MCF 10A (cell line): Measurements from ENCODE around the gene ARHGAP28. TPM values are rescaled to one million over a fixed set of nuclear protein-coding genes. Genes with fewer than 3 reads are reported as not detected.

ENCODE experiments used
- BruUV-seq: library from RNA; stranded (reverse); fragments of 400-500 nt; replicated peaks from 2 replicates; lab custom pipeline; 2021; lab: Mats Ljungman, UMichigan
- CTCF ChIA-PET: fragments of 300-600 bp; sonication (Branson Sonifier 250); formaldehyde crosslinking; extraction: SDS; loops from one replicate; lab custom pipeline; 2021; ENCODE audit warnings: antibody characterized with exemption, inconsistent platforms; lab: Yijun Ruan, JAX
- POLR2A ChIA-PET: fragments of 300-600, 350-650 bp; sonication (Branson Sonifier 250); formaldehyde crosslinking; extraction: SDS; loops from one replicate; lab custom pipeline; 2020; ENCODE audit warnings: antibody characterized with exemption, inconsistent platforms; lab: Yijun Ruan, JAX
- DNase-seq: peaks from one replicate; pipeline ENCODE4 v3.0.0-alpha.2; 2018; ENCODE audit not compliant: unreplicated experiment
- H3K27ac Mint-ChIP-seq: one replicate; pipeline ENCODE4 v1.8.0; 2022; ENCODE audit warnings: mild to moderate bottlenecking, low read depth, mixed read lengths; ENCODE audit not compliant: unreplicated experiment
- H3K27me3 Mint-ChIP-seq: one replicate; pipeline ENCODE4 v1.8.0; 2022; ENCODE audit warnings: mixed read lengths; ENCODE audit not compliant: insufficient read depth, unreplicated experiment
- H3K36me3 Mint-ChIP-seq: one replicate; pipeline ENCODE4 v1.8.0; 2022; ENCODE audit warnings: mild to moderate bottlenecking, moderate library complexity, mixed read lengths; ENCODE audit not compliant: insufficient read depth, unreplicated experiment
- H3K4me1 Mint-ChIP-seq: one replicate; pipeline ENCODE4 v1.8.0; 2022; ENCODE audit warnings: mixed read lengths; ENCODE audit not compliant: insufficient read depth, unreplicated experiment
- H3K4me3 Mint-ChIP-seq: one replicate; pipeline ENCODE4 v1.8.0; 2022; ENCODE audit warnings: mild to moderate bottlenecking, moderate library complexity, mixed read lengths; ENCODE audit not compliant: unreplicated experiment
- H3K9me3 Mint-ChIP-seq: one replicate; pipeline ENCODE4 v1.8.0; 2022; ENCODE audit warnings: mixed read lengths; ENCODE audit not compliant: unreplicated experiment
- intact Hi-C: fragments of 100-400 bp; cut with micrococcal nuclease; formaldehyde crosslinking; loops from 2 replicates; pipeline ENCODE4 v1.14.1; 2022
- total RNA-seq: library from RNA; stranded (reverse); gene quantifications from 2 replicates; pipeline ENCODE4 v1.2.3, GENCODE V29; 2022
- TF ChIP-seq, protein P1 (sequence below): fragments of 200-600 bp; IDR thresholded peaks from one replicate; pipeline ENCODE4 v1.8.0; 2022; ENCODE audit warnings: antibody characterized with exemption, mild to moderate bottlenecking; ENCODE audit not compliant: unreplicated experiment

The ARHGAP28 gene
- total RNA-seq, 1 experiment from 2014 or later, result 3.0 TPM

DNA sequence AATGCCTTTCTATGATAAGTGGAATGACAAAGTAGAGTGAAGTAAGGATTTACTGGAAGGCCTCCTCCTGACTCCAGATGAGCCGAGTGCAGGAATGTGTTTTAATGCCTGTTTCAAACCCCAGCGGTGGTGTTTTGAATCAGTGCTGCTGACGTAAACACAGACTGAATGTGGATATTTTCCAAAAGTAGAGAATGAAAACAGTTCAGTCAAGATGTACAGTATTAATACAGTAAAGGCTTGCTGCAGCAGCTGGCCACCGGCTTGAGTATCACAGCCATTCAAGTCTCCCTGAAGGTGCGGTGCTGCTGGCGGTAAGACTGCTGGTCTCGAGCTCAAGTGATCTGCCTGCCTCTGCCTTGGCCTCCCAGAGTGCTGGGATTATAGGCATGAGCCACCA lies 46.7 kb downstream of the ARHGAP28 start:
- H3K27ac Mint-ChIP-seq, result no peak overlapping the region
- DNase-seq, result no peak
- H3K9me3 Mint-ChIP-seq, result no peaks in the 10 kb centered on the region
- no peak overlapping the region for H3K4me3 Mint-ChIP-seq
- H3K36me3 Mint-ChIP-seq, result no peaks in the 10 kb centered on the region
- H3K4me1 Mint-ChIP-seq, result no peaks in the 10 kb centered on the region
- H3K27me3 Mint-ChIP-seq, result no peaks in the 10 kb centered on the region
- BruUV-seq, result no TSS peak
- POLR2A ChIA-PET, result no interaction called here
- TF ChIP-seq, protein P1, sequence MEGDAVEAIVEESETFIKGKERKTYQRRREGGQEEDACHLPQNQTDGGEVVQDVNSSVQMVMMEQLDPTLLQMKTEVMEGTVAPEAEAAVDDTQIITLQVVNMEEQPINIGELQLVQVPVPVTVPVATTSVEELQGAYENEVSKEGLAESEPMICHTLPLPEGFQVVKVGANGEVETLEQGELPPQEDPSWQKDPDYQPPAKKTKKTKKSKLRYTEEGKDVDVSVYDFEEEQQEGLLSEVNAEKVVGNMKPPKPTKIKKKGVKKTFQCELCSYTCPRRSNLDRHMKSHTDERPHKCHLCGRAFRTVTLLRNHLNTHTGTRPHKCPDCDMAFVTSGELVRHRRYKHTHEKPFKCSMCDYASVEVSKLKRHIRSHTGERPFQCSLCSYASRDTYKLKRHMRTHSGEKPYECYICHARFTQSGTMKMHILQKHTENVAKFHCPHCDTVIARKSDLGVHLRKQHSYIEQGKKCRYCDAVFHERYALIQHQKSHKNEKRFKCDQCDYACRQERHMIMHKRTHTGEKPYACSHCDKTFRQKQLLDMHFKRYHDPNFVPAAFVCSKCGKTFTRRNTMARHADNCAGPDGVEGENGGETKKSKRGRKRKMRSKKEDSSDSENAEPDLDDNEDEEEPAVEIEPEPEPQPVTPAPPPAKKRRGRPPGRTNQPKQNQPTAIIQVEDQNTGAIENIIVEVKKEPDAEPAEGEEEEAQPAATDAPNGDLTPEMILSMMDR, result no peak
- intact Hi-C loops, result no loop called here
- CTCF ChIA-PET, result no interaction called here

DNA sequence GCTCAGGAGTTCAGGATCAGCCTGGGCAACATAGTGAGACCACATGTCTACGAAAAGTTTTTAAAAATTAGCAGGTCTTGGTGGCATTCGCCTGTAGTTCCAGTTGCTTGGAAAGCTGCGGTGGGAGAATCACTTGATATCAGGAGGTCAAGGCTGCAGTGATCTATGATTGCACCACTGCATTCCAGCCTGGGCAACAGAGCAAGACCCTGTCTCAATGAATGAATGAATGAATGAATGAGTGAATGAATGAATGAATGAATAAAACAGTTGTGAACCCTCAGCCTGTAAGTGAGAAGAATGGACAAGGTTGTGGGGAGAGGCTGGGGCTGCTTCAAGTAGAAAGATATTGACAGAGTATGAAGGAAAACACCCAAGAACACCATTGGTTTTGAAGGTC lies 48.0 kb downstream of the ARHGAP28 start:
- BruUV-seq, result no TSS peak
- H3K4me3 Mint-ChIP-seq, result no peak overlapping the region
- H3K27ac Mint-ChIP-seq, result no peak overlapping the region
- ChIA-PET POLR2A (no interaction called here), CTCF (no interaction called here)
- TF ChIP-seq, protein P1, result no peak
- peaks cover 8% of the 10 kb centered on the region for H3K4me1 Mint-ChIP-seq
- H3K36me3 Mint-ChIP-seq, result no peaks in the 10 kb centered on the region
- no peak for DNase-seq
- intact Hi-C loops, result no loop called here
- H3K9me3 Mint-ChIP-seq, result no peaks in the 10 kb centered on the region
- no peaks in the 10 kb centered on the region for H3K27me3 Mint-ChIP-seq

DNA sequence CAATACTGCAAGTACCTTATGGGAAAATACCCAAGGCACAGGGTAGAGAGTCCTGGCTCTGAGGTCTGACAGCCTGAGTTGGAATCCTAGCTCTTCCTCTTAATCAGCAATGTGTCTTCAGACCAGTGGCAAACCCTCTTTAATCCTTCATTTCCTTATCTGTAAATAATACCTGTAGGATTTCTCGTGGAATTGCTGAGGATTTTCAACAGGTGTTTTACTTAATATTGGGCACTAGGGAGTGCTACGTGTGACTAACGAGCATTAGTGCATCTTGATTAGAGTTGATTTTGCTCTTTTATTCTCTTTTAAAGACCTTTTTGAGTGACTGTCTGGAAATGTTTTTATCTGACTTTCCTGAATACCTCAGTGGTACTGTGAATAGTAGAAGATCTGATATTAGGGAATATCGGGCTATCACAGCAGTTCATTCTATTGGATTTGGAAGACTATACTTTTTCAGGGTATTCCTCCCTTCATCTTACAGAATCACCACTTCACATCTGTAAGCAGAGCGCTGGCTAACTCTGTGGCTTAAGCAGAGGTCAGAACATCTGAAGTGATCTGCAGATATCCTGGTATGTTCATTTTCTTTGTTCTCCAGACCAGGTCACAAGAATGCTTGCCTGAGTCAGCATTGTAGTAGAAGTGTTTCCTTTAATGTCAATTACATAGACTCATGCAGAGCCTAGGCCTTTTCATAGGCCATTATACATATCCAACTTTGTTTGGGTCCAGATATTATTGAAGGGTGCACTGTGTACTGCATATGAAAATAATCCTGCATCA lies 49.1 kb downstream of the ARHGAP28 start:
- BruUV-seq, result no TSS peak
- H3K27ac Mint-ChIP-seq, result no peak overlapping the region
- no peaks in the 10 kb centered on the region for H3K9me3 Mint-ChIP-seq
- H3K4me3 Mint-ChIP-seq, result no peak overlapping the region
- H3K36me3 Mint-ChIP-seq, result no peaks in the 10 kb centered on the region
- POLR2A ChIA-PET, result no interaction called here
- DNase-seq, result no peak
- H3K4me1 Mint-ChIP-seq, result peaks cover 8% of the 10 kb centered on the region
- H3K27me3 Mint-ChIP-seq, result no peaks in the 10 kb centered on the region
- TF ChIP-seq, protein P1, result no peak
- CTCF ChIA-PET, result interaction anchor here (0.7 to 1.1 kb wide), 2 partner anchors 20 to 903 kb away, joined by 3 read pairs; no protein-coding TSS in a partner anchor
- intact Hi-C loops, result no loop called here

DNA sequence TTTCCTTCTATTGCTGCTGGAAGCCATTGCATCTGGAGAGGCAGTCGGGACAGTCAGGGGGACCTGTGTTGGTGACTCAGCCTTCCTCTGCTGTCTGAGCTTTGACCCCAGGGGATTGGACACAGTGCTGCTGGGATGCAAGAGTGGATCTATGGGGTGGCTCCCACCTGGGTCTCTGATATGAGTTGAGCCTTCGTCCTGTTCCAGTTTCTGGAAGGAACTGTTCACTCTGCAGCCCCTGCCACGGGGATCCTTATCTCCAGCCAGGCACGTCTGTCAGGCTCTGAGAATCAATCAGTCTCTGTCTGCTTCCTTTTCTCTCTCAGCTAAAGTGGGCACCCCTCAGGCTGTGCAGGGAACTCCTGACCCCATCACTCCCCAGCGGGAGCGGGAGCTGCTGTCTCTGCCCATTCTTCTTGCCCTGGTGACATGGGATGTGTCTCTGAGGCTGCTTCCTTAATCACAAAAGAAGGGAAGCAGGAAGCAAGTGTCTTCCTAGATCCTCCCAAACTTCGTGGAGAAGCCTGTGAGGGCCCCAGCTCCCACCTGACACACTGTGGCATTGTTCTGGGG lies 51.7 kb downstream of the ARHGAP28 start:
- ChIA-PET POLR2A (interaction anchor here (0.5 to 0.6 kb wide), 2 partner anchors 48 to 103 kb away, joined by 3 read pairs; no protein-coding TSS in a partner anchor), CTCF (interaction anchor here (0.7 to 0.9 kb wide), 2 partner anchors 105 to 644 kb away, joined by 4 read pairs; no protein-coding TSS in a partner anchor)
- no peaks in the 10 kb centered on the region for H3K9me3 Mint-ChIP-seq
- no peak overlapping the region for H3K4me3 Mint-ChIP-seq
- H3K4me1 Mint-ChIP-seq, result peaks cover 8% of the 10 kb centered on the region
- BruUV-seq, result no TSS peak
- H3K36me3 Mint-ChIP-seq, result no peaks in the 10 kb centered on the region
- no peaks in the 10 kb centered on the region for H3K27me3 Mint-ChIP-seq
- no peak overlapping the region for H3K27ac Mint-ChIP-seq
- DNase-seq, result no peak
- intact Hi-C loops, result no loop called here
- TF ChIP-seq, protein P1, result no peak
